HG03064 (cell line): Measurements from ENCODE around the gene KCNK18.

Experiments used
- ATAC-seq: cut with Tn5 transposase; IDR thresholded peaks from one replicate; pipeline ENCODE4 v1.9.1; 2021; ENCODE audit warnings: low read depth; ENCODE audit not compliant: unreplicated experiment

KCNK18 gene

DNA sequence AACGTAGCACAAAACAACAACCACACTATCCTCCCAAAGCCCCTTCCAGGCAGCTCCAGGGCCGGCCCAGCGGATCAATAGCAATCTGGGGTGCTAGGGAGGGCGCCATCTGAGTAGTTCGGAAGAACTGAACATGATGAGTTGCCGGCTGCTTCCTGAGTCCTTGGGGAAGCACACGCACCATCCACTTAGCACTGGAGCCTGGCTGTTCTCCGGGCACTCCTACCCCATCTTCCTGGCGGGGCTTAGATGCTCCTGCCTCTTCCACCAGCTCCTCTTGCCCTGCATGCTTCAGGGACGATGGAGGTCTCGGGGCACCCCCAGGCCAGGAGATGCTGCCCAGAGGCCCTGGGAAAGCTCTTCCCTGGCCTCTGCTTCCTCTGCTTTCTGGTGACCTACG is at the start of gene KCNK18:
Gene KCNK18 (plus strand): TSS at position 301 of the 400 bp plus-strand sequence. CDS start 0 bp downstream, at position 301.
- ATAC-seq, result no peak

DNA sequence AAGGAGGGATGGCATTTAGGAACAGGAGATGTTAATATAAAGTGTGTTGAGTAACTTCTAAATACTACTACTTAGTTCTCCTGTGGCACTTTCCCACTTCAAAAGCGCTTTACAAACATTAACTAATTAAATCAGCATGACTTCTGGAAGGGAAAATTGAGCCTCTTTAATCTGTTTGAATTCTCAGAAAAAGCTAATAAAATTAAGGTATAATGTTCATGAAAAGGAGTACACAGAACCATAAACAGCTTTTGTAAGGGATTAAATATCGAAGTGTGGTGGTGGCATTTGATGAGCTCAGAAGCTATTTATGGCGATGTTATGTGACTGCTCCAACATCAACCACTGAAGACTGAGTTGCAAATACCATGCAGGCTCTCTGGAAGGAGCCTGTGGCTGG is 49.0 kb upstream of the KCNK18 start:
- ATAC-seq, result no peak

DNA sequence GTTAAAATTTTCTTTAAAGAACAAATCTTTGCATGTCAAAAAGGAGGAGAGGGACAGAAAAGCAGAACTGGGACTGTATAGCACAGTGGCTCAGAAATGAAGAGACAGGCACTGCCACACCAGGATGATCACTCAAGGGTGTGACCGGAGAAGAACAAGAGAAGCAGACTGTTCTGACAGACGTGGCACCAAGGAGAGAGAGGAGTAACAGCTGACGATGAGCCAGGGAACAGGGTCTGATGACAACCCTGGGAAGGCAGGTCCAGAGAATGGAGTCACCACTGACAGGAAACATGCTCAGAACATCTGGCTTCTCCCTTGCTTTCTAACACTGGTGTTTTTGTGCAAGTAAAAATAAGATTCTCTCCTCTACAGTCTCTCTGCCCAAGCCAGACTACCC is 44.6 kb upstream of the KCNK18 start:
- ATAC-seq, result no peak

DNA sequence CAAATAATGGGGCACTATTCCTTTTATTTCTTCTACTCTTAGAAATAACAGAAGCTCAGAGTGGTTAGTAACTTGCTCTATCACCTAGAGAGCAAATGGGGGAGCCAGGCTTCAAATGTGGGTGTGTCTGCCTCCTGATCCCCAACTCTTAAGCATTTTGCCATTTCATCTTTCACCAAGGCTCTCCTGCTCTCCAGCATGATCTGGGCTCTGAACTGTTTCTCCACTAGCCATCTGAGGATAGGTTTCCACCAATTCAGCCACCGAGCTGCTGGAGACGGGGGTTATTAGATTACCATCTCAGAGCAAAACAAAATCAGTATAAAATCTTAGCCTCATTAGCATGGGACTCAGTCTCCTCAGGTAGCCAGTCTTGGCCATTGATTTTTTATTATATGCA is 39.0 kb upstream of the KCNK18 start:
- no peak for ATAC-seq

DNA sequence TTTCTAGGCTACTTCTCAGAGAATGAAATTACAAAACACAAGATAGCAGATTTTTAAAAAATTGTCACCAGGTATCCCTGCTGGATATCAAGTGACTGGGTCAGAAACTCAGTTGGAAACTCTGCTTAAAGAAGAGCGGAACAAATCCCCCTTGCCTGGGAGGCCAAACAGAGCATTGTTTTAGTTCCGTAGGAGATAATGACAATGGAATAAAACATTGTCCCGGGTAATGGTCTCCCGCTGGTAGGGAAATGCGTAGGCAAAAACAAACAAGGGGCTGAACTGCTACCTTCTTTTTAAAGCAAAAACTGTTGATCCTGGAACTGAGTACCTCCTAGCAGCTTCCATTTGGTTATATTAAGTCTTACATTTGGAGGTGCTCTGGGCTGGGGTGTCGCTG is 37.9 kb upstream of the KCNK18 start:
- ATAC-seq, result no peak

DNA sequence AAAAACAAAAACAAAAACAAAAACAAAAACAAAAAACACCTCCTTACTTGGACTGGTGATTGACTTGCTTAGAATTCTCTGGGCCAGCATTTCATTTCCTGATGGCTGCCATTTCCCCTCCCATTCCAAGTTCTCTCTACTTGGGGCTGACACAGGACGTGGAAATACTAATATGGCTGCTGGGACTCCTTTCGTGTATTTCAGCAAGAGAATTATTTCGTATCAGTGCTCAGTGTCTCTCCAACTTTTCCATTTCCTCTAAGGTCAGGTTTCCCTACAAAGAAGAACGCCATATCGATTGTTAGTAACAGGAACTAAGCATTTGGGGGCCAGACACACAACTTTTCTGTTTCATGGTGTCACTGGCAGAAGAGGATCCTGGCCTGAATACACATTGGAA is 36.7 kb upstream of the KCNK18 start:
- ATAC-seq, result no peak

DNA sequence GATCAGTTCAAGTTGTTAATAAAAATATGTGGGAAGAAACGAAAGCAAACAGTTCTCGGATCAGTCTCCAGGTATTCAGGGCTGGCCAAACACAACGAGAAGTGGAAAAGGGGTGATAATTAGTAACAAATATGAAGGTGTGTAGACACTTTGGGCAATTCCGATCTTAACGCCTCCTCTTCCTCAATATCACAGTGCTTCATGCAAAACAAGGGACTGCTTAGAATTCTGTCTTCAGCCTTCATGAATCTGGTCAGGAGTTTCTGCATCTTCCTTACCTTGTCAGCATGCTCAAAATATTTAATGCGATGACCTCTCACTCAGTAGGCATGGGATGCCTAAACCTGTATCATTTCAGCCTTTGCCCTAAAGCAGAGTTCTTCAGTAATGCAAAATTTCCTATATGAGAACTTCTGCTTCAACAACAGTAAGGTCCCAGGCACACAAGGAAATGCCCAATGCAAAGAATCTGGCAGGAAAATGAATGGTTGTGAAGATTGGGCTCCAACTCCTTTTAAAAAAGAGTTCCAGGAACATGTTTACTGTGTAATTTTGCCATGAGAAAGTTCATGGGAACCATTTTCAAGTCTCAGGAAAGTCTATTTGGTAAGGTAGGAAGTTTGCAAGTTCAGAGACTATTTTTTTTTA is 35.8 kb upstream of the KCNK18 start:
- no peak for ATAC-seq

DNA sequence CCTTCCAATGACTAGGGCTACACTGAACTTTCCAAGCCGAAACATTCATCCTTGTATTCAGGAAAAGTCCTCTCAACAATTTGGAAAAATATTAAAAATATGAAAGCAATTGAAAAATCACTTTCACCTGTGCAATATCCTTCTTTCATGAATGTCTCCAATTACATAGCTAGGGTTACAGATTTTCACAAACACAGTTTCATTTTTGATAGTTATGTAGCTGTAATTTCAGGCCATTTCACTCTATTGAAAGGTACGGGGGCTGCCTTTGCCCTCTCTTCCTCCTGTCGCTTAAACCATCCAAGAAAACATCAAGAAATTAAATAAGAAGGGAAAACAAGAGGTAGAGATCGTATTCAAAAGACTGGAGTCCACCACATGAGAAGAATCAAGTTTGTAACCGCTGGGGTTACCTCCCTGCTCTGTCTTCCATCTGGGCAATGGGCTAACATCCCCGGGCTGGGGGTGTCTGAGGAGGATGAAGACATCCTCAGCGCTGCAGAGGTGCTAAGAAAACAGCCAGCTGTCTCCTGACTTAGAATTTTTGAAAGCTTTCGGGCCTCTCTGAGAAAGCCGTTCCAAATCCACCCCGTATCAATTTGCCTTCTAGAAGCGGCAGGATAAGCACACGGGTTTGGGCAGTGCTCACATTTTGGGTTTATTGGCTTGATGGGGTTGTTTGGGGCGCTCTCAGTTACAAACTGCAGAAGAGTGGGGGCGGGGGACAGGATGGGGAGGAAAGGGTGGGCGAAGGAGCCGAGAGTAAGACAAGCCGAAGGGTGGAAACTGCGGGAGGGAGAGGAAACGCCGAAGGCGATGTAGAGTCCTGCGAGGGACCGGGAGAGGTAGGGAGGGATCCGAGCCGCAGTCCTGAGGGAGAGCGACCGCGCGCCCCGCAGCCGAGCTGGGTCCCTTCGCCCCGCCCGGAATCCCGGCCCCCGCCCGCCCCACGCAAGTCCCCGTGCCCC is 34.9 kb upstream of the KCNK18 start:
- no peak for ATAC-seq

DNA sequence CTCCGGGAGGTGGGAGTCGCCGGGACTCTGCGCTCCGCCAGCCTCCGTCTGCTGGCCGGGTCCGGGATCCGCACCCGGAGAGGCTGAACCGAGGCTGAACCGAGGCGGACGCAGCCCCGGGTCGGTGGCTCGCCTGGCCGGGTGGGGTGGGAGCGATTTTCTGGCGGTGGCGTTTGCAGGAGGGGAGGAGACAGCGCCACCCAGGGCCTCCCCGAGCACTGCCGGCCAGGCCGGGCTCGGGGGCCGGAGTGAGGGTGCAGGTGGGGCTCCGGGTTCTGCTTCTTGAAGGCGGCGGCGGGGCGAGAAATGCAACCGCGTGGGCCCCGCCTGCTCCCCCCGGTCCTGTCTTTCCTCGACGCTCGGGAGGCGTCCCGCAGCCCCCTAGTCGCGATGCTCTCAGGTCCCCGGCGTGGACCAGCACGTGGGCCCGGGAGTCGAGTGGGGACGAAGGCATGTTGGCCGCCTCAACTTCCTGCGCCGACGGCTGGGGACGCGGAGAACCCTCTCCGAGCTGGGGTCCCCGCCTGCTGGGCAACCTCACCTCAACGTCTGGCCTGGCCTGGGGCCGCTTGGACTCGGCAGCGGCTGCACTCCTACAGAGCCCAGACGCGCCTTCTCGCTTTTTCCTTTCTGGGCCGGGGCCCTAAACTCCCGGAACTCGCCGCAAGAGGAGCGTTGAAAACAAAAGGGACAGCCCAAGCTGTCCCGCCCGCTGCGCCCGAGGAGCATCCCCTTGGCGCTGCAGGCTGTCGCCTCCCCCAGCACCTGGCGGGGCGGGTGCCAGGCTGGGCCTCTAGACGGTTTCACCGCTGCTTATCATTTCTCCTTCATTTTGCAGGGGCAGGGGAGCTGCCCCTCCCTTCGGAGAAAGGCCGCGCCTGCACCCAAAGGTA is 34.0 kb upstream of the KCNK18 start:
- ATAC-seq, result no peak

DNA sequence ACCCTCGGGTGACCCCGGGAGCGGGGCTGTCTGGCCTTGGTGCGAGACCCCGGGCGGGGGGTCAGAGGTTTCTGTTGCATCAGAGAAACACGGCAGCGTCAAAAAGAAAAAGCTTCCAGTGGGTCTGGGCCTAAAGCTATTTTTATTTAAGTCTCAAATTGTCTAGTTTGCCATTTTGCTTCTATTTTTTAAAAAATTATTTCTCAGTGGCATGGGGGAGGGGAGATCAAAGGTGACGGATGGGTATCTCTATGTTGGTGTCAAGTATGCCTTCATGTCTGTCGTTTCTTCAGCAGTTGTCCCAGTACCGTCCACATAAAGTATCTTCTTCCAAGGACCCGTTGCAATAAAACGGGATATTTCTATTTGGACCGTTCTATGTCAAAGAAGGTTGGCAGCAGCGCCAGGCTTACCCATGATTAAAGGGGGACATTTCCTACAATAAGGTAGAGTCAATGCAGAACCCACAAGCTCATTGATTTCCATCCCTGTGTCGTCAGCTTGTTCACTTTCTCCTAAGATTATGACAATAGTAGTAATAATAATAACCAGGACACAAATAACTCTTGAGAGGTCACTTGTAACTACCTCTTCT is 33.2 kb upstream of the KCNK18 start:
- no peak for ATAC-seq

DNA sequence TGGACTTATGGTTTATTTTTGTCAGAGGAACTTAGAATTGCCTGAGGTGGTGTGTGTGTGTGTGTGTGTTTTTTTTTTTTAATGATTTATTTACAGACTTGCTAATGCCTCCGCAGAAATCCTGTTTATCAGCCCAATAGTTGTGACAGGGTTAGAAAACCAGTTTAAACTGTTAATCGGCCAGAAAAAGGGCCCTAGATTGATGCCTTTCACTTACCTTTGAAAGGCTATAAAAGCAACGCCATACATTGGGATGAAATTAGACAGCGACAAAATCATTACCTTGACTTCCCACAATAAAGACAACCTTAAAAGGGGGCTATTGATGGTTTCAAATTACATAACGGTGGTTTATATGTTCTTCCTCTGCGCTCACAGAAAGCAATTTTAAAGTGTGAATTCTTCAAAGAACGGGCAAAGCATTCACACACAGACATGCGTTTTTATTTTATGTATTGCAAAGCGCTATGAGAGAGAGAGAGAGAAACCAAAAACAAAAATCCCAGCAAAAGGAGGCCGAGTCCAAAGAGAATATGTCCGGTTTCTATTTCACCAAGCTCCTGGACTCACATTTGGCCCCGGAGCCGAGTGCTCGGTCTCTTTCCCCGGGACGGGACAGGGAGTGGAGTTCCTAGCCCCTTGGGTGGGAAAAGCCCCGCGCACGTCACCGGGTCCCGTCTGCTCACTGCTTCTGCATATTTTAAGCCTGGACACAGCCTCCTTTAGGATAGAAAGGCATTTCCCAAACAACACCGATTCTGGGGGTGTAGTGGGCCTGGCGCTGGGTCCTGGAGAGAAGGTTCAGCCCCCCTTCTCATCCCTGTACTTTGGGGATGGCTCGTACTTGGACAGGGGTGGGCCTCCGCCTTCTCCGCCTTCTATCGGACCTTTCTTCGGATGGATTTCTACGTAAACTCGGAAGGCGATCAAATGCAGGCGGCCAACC is 32.4 kb upstream of the KCNK18 start:
- ATAC-seq, result no peak

DNA sequence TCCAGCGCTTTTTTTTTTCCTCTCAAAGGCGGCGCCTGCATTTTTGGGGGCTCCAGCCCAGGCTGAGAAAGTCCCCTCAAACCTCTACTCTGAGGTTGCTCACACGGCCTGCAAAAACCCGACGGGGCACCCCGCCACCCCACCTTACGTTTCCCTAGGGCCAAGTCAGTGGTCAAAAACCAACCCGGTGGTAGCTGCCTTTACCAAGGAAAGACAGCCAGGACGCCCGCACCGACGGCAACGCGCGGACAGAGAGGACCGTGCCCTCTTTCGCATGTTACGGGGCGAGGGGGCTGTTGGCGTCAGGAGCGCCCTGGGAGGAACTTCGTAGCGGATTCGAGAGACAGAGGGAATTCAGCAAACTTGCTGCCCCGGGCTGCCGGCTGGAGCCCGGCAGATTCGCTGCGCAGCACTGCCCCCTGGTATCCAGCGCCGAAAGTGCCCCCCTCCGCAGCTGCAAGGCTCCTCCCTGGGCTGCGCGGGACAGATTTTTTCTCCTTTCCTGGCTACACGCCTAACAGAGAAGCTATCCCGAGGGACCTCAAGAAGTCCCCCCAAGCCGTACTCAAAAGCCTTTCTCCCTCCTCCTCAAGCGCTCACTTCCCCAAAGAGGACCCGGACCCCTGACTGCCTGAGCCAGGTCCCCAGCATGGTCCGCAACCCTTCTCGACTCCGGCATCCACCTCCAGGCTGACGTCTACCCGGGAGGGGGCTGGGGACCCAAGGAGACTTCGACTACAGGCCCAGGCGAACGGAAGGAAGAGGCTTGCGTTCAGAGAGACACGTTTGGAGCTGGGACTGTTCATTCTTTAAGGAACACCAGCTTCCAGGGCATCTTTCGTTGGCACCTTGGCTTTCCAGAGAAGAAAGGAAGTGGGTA is 31.5 kb upstream of the KCNK18 start:
- ATAC-seq, result no peak

DNA sequence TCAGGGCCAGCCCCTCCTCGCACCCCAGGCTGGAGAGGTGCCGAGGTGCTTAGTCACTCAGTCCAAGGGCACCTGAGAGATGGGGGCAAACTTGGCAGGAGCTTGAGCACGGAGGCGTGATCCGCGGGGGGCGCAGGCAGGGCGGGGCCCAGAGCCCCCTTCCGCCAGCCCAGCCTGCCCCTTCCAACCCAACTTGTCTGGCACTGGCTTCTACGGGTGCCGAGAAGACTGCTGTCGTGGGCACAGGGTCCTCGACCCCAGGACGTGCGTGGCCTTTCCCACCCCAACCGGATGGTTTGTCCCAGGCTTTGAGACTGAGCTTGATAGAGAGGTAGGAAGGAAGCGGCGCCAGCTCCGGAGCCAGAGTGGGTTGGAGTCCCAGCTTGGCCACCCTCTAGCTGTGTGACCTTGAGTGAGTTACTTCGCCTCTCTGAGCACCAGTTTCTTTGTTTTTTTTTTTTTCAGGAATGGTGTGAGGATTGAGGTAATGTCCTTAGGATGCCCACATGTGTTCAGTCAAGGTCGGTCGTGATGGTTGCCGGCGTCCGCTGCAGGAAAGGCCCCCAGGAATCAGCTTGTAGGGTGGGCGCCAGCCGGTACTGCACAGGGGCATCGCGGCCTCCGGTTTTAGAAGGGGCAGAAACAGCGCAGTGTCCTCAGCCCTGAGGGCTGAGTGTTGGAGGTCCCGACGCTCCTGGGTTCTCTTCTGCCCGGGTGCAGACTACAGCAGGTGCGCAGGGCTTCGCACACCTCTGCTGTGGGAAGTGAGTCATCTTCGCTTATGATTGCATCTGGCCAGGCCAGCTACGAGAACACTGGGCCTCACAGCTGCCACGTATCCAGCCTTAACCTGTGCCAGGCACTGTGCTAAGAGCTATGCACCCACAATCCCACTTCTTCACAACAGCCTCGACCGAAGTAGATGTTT is 30.6 kb upstream of the KCNK18 start:
- no peak for ATAC-seq

DNA sequence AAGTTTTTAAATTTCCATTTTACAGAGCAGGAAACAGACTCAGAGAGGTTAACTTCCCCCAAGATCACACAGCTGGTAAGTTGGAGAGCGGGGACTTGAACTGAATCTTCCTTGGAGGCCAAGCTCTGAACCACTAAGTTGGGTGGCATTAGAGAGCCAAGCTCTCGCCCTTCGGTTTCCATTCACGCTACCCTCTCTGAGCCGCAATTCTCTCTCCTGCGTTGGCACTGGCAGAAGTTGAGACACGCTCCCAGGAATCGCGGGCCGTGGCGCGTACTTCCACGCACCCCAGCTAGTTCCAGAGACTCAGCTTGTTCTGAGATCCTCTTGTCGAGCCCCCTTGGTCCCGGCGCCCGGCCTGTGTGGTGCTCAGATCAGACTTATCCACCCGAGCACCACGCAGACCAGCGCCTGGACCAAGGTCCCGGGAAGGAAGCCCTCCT is 29.9 kb upstream of the KCNK18 start:
- no peak for ATAC-seq

DNA sequence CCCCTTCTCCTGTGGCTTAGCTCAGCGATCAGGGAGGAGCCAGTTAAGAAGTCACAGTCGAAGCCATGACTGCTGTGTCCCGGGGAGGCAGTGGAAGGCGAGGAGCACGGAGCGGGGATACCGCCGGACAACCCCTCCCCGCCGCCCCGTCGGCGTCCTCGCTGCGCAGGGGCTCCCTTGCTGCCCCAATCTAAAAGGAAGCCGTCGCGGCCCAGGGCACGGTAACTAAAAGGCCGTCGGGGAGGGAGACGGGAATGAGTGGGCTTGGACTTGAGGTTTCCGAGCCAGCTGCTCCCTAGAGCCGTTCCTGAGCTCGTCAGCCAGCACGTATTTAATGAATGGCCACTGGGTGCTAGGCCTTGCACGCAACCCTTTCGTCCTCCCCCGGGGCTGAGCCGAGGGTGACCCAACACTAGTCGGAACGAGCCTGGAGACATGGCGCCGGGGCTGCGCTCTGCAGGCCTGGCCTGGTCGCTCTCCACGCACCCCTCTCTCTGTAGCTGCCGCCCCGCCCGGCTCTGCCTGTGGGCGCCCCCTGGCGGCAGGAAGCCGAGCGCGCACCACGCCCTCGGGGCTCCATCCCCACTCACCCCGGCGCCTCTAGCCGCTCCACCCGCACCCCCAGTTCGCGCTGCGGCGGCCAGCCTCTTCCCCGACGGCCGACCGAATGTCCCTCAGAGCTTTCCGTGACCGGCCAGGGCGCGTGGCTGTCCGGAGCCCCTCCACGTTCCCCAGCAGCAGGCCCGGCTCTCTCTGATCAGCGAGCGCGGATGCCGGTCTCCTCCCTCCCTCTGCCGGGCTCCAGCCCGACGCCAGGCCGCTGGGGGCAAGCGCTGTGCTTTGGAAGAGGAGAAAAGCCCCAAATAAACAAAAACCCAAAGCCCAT is 29.3 kb upstream of the KCNK18 start:
- peak; percentile 91 for ATAC-seq

DNA sequence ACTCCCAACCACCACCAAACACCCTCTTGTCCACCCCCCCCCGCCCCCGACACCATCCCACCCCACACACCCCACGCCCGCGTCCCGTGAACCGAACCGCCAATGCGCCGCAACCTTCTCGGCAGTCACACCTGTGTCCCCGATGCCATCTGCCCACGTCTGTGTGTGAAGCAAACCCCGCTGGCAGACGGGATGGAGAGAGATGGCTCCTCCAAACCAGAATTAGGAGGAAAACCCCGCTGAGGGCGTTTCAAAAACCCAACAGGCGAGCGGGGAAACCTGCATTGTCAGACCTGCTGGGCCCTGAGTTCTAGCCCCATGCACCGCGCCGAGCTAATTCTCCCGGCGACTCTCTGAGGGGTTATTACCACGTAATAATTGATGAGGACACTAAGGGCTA is 28.6 kb upstream of the KCNK18 start:
- no peak for ATAC-seq
